Bronchial epithelial cell (primary cell): ENCODE measurements around the gene SCAMP1. TPM values are rescaled to one million over a fixed set of nuclear protein-coding genes. Genes with fewer than 3 reads are reported as not detected.

Experiments
- DNase-seq: peaks from one replicate; pipeline ENCODE4 v3.0.0-alpha.2; 2010; ENCODE audit warnings: low read depth
- FAIRE-seq: peaks from 2 replicates; lab custom pipeline; 2011; peaks lifted over from hg19 to GRCh38; lab: Jason Lieb, UNC
- H3K27me3 ChIP-seq: 2 replicates; pipeline ENCODE4 v1.5.1; 2011; ENCODE audit warnings: low read length; ENCODE audit not compliant: control insufficient read depth, insufficient read depth
- H3K36me3 ChIP-seq: 2 replicates; pipeline ENCODE4 v1.5.1; 2011; ENCODE audit warnings: low read length; ENCODE audit not compliant: control insufficient read depth, insufficient read depth
- H3K4me3 ChIP-seq: 2 replicates; pipeline ENCODE4 v1.5.1; 2011; ENCODE audit warnings: mild to moderate bottlenecking, low read depth, low read length, control low read depth
- total RNA-seq: library from RNA; depleted of rRNA; stranded (reverse); fragments of >200 nt; gene quantifications from 2 replicates; pipeline ENCODE4 v1.2.1, GENCODE V29; 2014
- TF ChIP-seq, protein P1 (sequence below): IDR thresholded peaks from 2 replicates; pipeline ENCODE4 v1.5.1; 2011; ENCODE audit warnings: mild to moderate bottlenecking, moderate library complexity, low read length, control low read depth, inconsistent platforms; ENCODE audit not compliant: insufficient read depth, severe bottlenecking

SCAMP1 gene
- total RNA-seq, 1 donor from 2014 or later: 58.7 TPM

DNA sequence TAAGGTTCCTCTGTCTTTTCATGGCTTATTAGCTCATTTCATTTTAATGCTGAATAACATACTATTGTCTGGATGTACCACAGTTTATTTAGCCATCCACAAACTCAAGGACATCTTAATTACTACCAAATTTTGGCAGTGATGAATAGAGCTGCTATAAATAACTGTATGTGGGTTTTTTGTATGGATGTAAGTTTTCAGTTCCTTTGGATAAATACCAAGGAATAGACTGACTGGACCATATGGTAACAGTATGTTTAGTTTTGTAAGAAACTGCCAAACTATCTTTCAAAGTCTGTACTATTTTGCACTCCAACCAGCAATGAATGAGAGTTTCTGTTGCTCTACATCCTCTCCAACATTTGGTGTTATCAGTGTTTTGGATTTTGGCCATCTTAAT lies 38.7 kb downstream of the SCAMP1 start:
- TF ChIP-seq, protein P1, sequence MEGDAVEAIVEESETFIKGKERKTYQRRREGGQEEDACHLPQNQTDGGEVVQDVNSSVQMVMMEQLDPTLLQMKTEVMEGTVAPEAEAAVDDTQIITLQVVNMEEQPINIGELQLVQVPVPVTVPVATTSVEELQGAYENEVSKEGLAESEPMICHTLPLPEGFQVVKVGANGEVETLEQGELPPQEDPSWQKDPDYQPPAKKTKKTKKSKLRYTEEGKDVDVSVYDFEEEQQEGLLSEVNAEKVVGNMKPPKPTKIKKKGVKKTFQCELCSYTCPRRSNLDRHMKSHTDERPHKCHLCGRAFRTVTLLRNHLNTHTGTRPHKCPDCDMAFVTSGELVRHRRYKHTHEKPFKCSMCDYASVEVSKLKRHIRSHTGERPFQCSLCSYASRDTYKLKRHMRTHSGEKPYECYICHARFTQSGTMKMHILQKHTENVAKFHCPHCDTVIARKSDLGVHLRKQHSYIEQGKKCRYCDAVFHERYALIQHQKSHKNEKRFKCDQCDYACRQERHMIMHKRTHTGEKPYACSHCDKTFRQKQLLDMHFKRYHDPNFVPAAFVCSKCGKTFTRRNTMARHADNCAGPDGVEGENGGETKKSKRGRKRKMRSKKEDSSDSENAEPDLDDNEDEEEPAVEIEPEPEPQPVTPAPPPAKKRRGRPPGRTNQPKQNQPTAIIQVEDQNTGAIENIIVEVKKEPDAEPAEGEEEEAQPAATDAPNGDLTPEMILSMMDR: no peak
- Histone ChIP-seq H3K36me3 (no peaks in the 10 kb centered on the region), H3K27me3 (no peaks in the 10 kb centered on the region), H3K4me3 (no peak overlapping the region)
- FAIRE-seq (no peak), DNase-seq (no peak)

DNA sequence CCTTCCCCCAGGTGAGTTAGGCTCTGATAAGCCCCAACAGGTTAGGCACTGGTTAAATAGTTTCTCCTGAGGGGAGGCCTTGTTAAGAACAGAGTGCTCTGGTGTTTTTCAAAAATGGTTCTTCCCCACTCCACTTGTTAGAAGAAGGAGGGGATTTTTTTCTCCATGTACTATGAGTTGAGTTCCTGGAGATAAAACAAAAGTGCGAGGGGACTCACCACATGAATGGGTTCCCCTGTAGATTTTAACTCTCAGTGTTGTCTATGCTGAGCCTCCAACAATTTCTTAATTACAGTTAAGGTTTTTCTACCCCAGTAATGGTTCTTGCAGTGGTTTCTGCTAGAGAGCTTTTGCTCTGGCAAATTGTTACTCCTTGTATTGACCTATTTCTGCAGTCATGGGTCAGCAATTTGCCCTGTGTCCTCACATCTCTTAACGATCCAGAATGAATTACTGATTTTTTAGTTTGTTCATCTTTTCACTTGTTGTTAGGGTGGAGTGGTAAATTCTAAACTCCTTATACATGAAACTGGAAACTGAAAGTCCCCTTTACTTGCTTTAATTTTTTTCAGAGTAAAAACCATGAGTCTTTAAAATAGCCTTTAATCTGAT lies 44.4 kb downstream of the SCAMP1 start:
- TF ChIP-seq, protein P1: no peak
- DNase-seq: no peak
- no peak for FAIRE-seq
- Histone ChIP-seq H3K27me3 (no peaks in the 10 kb centered on the region), H3K36me3 (no peaks in the 10 kb centered on the region), H3K4me3 (no peak overlapping the region)

DNA sequence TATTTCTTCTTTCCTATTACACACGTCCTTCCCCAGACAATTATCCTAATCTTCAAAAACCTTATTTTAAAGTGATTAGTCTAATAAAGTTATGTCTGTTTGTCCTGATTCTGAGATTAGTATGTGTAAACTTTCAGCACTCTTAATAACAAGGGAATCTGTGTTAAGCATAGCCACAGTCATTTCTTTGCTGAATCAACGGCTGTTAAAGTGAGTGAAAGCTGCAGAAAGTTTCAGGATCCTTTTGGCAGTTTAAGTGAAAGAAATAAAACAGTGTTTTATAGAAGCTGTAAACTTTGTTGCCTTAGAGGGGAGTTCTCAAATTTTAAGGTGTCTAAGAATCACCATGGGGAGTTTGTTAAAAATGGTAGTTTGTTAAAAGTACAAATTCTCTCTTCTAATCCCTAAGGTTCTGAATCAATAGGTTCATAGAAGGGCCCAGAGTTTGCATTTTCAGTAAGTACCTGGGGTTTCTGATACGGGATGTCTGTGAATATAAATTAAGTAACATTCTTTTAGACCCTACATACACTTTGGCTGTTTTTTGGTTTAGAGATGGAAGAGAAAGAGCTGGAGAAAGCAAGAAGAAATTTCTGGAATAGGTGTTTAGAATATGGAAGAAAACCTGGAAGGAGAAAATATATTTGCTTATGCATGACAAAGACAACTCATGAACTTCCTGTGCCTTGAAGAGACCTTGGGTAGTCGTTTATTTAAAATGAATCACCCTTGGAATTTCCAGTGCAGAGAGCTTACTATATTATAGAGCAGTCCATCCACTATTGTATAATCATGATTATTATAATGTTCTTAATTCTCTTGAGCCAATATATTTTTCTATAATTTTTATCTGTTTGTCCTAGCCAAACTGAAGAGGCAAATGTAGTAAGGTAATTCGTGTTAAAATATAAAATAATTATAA lies 45.7 kb downstream of the SCAMP1 start:
- DNase-seq (peak; percentile 86), FAIRE-seq (no peak)
- Histone ChIP-seq H3K4me3 (no peak overlapping the region), H3K36me3 (no peaks in the 10 kb centered on the region), H3K27me3 (no peaks in the 10 kb centered on the region)
- TF ChIP-seq, protein P1: no peak

DNA sequence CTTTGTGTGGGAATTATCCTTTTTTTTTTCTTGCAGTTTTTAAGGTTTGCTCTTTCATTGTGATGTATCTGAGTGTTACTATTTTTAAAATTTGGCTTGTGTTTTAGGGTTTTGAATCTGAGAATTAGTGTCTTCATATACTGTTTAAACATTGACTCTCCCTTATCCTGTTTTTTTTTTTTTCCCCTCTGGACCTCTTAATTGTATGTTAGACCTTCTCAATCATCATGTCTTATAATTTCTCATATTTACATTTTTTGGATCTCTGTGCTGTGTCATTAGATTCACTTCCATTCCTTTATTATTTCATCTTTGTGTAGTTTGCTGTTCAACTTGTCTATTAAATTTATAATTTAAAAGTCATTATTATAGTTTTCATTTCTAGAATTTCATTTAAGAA lies 47.0 kb downstream of the SCAMP1 start:
- no peaks in the 10 kb centered on the region for H3K27me3 ChIP-seq
- no peaks in the 10 kb centered on the region for H3K36me3 ChIP-seq
- H3K4me3 ChIP-seq: no peak overlapping the region
- TF ChIP-seq, protein P1: no peak
- no peak for FAIRE-seq
- no peak for DNase-seq

DNA sequence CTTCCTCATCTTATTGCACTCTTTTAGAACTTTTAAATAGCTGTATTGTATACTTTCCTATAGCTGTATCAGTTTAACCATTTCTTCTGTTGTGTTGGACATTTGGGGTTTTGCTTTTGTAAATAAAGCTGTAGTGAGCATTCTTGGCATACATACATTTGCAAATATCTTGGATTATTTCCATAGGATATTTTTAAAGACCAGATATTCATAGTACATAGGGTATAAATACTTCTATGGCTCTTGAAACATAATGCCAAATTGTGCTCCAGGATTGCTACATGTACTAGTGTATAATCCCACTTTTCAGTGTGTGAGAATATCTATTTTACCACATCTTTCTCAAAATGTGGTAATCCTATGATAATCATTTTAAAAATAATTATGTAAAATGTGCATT lies 51.2 kb downstream of the SCAMP1 start:
- DNase-seq (no peak), FAIRE-seq (no peak)
- Histone ChIP-seq H3K4me3 (no peak overlapping the region), H3K27me3 (no peaks in the 10 kb centered on the region), H3K36me3 (no peaks in the 10 kb centered on the region)
- TF ChIP-seq, protein P1: no peak
